AG04450 (cell line): ENCODE data around the gene MYO3A. TPM values are rescaled to one million over a fixed set of nuclear protein-coding genes. Genes with fewer than 3 reads are reported as not detected.

Experiments
- CTCF ChIA-PET: fragments of 300-600, 350-600 bp; formaldehyde crosslinking; extraction: SDS; loops from one replicate; lab custom pipeline; 2022; ENCODE audit warnings: antibody characterized with exemption, inconsistent platforms; lab: Charles Lee
- POLR2A ChIA-PET: fragments of 350-600 bp; formaldehyde crosslinking; extraction: SDS; loops from one replicate; lab custom pipeline; 2021; ENCODE audit warnings: antibody characterized with exemption, inconsistent platforms; lab: Yijun Ruan, JAX
- DNase-seq: peaks from one replicate; pipeline ENCODE4 v3.0.0-alpha.2; 2011; ENCODE audit warnings: low read depth, low spot score
- H3K27ac ChIP-seq: one replicate; pipeline ENCODE4 v1.5.1; 2012; ENCODE audit warnings: low read depth, low read length, control low read depth
- H3K27me3 ChIP-seq: one replicate; pipeline ENCODE4 v1.6.0; 2012; ENCODE audit warnings: low read length; ENCODE audit not compliant: control insufficient read depth, insufficient read depth
- H3K4me3 ChIP-seq: 2 replicates; pipeline ENCODE4 v1.5.1; 2011; ENCODE audit warnings: mild to moderate bottlenecking, low read depth, low read length, control low read depth
- H3K9me3 ChIP-seq: 2 replicates; pipeline ENCODE4 v1.5.1; 2012; ENCODE audit warnings: low read length; ENCODE audit not compliant: control insufficient read depth, insufficient read depth
- CTCF ChIP-seq: IDR thresholded peaks from 2 replicates; pipeline ENCODE4 v1.5.1; 2011; ENCODE audit warnings: low read depth, low read length, control low read depth, inconsistent platforms
- polyA plus RNA-seq: library from polyadenylated mRNA; depleted of rRNA; stranded (reverse); fragments of >200 nt; gene quantifications from 2 replicates; pipeline ENCODE4 v1.2.3, GENCODE V29; 2011

MYO3A gene
- polyA plus RNA-seq, 1 experiment: not detected

- ChIA-PET POLR2A (no interaction called here), CTCF (no interaction called here)
- peaks cover 4% of the 10 kb centered on the region for H3K27me3 ChIP-seq
- DNase-seq: no peak
- TF ChIP-seq CTCF: no peak
- peaks cover 20% of the 10 kb centered on the region; the same call in 1 of the 2 replicates for H3K9me3 ChIP-seq
- H3K27ac ChIP-seq: no peak overlapping the region
- no peak overlapping the region for H3K4me3 ChIP-seq
These were observed 286.9 kb downstream of the MYO3A start for GRCh38 chr10:26220901-26221300.

DNA sequence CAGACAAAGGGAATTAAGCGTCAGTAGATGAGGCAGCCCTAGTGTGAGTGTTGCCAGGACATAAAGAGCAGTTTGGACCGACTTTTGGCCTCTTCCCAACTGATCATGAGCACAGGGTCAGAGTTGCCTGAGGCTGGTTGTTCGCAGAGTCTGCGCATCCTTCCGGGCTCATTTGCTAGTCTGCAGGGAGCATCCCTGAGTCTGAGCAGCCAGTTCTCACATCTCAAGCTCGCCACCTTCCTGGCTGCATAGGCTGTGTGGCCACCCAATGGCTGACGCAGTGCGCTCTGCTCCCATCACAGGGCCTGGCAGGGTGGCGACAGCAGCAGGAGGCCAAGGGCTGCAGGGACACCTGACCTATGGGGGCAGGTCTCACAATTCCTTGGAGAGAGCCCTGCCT, 287.5 kb downstream of the MYO3A start:
- TF ChIP-seq CTCF: no peak
- ChIA-PET POLR2A (no interaction called here), CTCF (no interaction called here)
- no peak overlapping the region for H3K27ac ChIP-seq
- H3K27me3 ChIP-seq: peaks cover 4% of the 10 kb centered on the region
- peaks cover 18% of the 10 kb centered on the region for H3K9me3 ChIP-seq
- DNase-seq: no peak
- H3K4me3 ChIP-seq: no peak overlapping the region

- peaks cover 1% of the 10 kb centered on the region for H3K27me3 ChIP-seq
- no peak for DNase-seq
- H3K9me3 ChIP-seq: peaks cover 9% of the 10 kb centered on the region
- no peak overlapping the region for H3K4me3 ChIP-seq
- ChIA-PET POLR2A (no interaction called here), CTCF (no interaction called here)
- TF ChIP-seq CTCF: no peak
- H3K27ac ChIP-seq: no peak overlapping the region
These were observed 288.5 kb downstream of the MYO3A start for GRCh38 chr10:26222563-26222962.

- ChIA-PET POLR2A (no interaction called here), CTCF (no interaction called here)
- no peak for DNase-seq
- no peak for TF ChIP-seq CTCF
- H3K9me3 ChIP-seq: peaks cover 26% of the 10 kb centered on the region
- no peak overlapping the region for H3K4me3 ChIP-seq
- H3K27me3 ChIP-seq: no peaks in the 10 kb centered on the region
- no peak overlapping the region for H3K27ac ChIP-seq
These were observed 291.3 kb downstream of the MYO3A start for GRCh38 chr10:26225322-26225721.

DNA sequence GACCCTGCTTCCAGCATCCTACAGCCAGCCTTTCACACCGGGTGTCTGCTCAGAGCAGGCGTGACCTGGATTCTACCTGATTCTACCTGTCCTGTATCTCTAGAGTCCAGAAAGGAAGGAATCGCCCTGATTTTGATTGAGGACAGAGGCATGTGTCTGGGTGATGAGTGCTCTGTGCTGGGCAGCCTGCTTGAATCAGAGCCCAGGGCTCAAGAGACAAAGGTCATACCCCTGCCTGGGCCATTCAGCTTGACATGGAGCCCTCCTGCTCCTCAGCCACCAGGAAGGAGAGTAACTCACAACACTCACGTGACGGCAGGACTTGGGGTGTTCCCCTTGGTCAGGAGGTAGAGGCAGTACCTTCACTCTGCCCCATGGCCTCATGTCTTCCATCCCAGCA, 293.8 kb downstream of the MYO3A start:
- ChIA-PET CTCF (no interaction called here), POLR2A (no interaction called here)
- H3K27ac ChIP-seq: no peak overlapping the region
- no peak overlapping the region for H3K4me3 ChIP-seq
- peaks cover 32% of the 10 kb centered on the region for H3K9me3 ChIP-seq
- H3K27me3 ChIP-seq: no peaks in the 10 kb centered on the region
- no peak for TF ChIP-seq CTCF
- DNase-seq: no peak
